BJ (cell line): ENCODE data around the gene ANKRD55. TPM values are rescaled to one million over a fixed set of nuclear protein-coding genes. Genes with fewer than 3 reads are reported as not detected.
"Not testable (repeated sequence)": the region's sequence is repeated elsewhere in the genome, so short reads cannot be mapped to it uniquely, and the experiment has no call there.

Experiments
- CTCF ChIA-PET: fragments of 350-600 bp; formaldehyde crosslinking; extraction: SDS; loops from one replicate; lab custom pipeline; 2021; ENCODE audit warnings: antibody characterized with exemption, inconsistent platforms; lab: Yijun Ruan, JAX
- POLR2A ChIA-PET: fragments of 300-600 bp; sonication (Branson Sonifier 250); formaldehyde crosslinking; extraction: SDS; loops from one replicate; lab custom pipeline; 2021; ENCODE audit warnings: antibody characterized with exemption; lab: Charles Lee
- DNase-seq: peaks from one replicate; pipeline ENCODE4 v3.0.0-alpha.2; 2011; ENCODE audit warnings: low read depth
- H3K27me3 ChIP-seq: 2 replicates; pipeline ENCODE4 v1.6.0; 2011; ENCODE audit warnings: low read length; ENCODE audit not compliant: control insufficient read depth, insufficient read depth
- H3K36me3 ChIP-seq: 2 replicates; pipeline ENCODE4 v1.5.1; 2011; ENCODE audit warnings: low read length; ENCODE audit not compliant: control insufficient read depth, insufficient read depth
- H3K4me3 ChIP-seq: 2 replicates; pipeline ENCODE4 v1.5.1; 2011; ENCODE audit warnings: low read depth, mild to moderate bottlenecking, control low read depth, low read length
- CTCF ChIP-seq: IDR thresholded peaks from 2 replicates; pipeline ENCODE4 v1.5.1; 2011; ENCODE audit warnings: low read depth, mild to moderate bottlenecking, control low read depth, inconsistent platforms, low read length, moderate library complexity; ENCODE audit not compliant: insufficient read depth
- polyA plus RNA-seq: library from polyadenylated mRNA; depleted of rRNA; stranded (reverse); fragments of >200 nt; gene quantifications from 2 replicates; pipeline ENCODE4 v1.2.3, GENCODE V29; 2011

Gene ANKRD55
- polyA plus RNA-seq, 1 experiment: not detected

GRCh38 chr5:56250011-56250410 lies 16.9 kb upstream of the ANKRD55 start:
- Histone ChIP-seq H3K36me3 (no peaks in the 10 kb centered on the region), H3K4me3 (no peak overlapping the region), H3K27me3 (no peaks in the 10 kb centered on the region)
- ChIA-PET CTCF (no interaction called here), POLR2A (no interaction called here)
- DNase-seq: no peak
- no peak for TF ChIP-seq CTCF

- DNase-seq, H3K36me3 ChIP-seq, POLR2A ChIA-PET, H3K27me3 ChIP-seq, H3K4me3 ChIP-seq: not testable (repeated sequence)
- CTCF ChIA-PET: interaction anchor here (1.1 kb wide), 1 partner anchor 266 kb away, joined by 3 read pairs; no protein-coding TSS in a partner anchor
Observed at GRCh38 chr5:56249085-56249484, 16.0 kb upstream of the ANKRD55 start.

GRCh38 chr5:56247592-56247991 lies 14.5 kb upstream of the ANKRD55 start:
- Histone ChIP-seq H3K36me3 (no peaks in the 10 kb centered on the region), H3K27me3 (no peaks in the 10 kb centered on the region), H3K4me3 (no peak overlapping the region)
- CTCF ChIA-PET: no interaction called here
- POLR2A ChIA-PET: no interaction called here
- no peak for TF ChIP-seq CTCF
- DNase-seq: peak; percentile 24

DNA sequence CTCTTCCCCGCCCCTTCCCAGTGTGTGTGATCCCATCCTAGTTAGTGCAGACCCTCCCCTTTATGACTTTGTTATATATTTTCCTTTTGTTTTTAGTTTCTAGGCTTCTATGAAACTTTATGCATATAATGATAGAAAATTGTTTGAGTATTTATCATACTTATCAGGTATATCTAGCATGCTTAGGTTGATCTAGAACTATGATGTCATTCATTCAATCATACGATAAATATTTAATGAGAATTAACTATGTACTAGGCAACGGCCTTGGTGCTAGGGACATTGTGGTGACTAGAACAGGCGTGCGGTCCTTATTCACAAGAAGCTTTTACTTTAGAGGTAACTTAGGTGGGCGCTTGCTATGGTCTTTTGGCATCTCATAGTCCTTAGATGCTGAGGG lies 13.6 kb upstream of the ANKRD55 start:
- ChIA-PET CTCF (no interaction called here), POLR2A (no interaction called here)
- Histone ChIP-seq H3K4me3 (no peak overlapping the region), H3K27me3 (no peaks in the 10 kb centered on the region), H3K36me3 (no peaks in the 10 kb centered on the region)
- no peak for TF ChIP-seq CTCF
- DNase-seq: no peak

DNA sequence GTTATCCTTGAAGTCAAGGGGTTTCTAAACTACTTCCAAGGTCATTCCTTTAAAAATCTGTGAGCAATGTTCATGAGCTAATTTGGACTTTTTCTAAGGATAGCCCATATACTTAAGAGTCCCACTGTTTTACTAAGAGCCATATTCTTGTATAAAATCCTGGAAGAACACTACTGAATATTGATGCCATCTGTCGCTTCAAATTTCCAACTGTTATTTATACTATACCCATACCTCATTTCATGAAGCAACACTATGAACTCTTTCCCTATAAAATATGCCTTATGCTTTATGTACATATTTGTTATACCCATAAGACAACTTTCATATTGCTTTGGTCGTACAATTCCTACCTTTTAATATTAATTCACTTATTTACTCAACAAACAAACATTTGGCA lies 12.4 kb upstream of the ANKRD55 start:
- no peak for TF ChIP-seq CTCF
- CTCF ChIA-PET: no interaction called here

GRCh38 chr5:56244627-56245026 lies 11.5 kb upstream of the ANKRD55 start:
- H3K36me3 ChIP-seq: no peaks in the 10 kb centered on the region
- no peak overlapping the region for H3K4me3 ChIP-seq
- POLR2A ChIA-PET: interaction anchor here (0.6 kb wide), 1 partner anchor 17 kb away, joined by 3 read pairs; no protein-coding TSS in a partner anchor
- H3K27me3 ChIP-seq: no peaks in the 10 kb centered on the region
- CTCF ChIA-PET: no interaction called here
- no peak for TF ChIP-seq CTCF
- no peak for DNase-seq

More for the DNA sequence above, 12.4 kb upstream of the ANKRD55 start:
- no peak overlapping the region for H3K4me3 ChIP-seq
- H3K27me3 ChIP-seq: no peaks in the 10 kb centered on the region
- DNase-seq: no peak
- POLR2A ChIA-PET: no interaction called here
- H3K36me3 ChIP-seq: no peaks in the 10 kb centered on the region

DNA sequence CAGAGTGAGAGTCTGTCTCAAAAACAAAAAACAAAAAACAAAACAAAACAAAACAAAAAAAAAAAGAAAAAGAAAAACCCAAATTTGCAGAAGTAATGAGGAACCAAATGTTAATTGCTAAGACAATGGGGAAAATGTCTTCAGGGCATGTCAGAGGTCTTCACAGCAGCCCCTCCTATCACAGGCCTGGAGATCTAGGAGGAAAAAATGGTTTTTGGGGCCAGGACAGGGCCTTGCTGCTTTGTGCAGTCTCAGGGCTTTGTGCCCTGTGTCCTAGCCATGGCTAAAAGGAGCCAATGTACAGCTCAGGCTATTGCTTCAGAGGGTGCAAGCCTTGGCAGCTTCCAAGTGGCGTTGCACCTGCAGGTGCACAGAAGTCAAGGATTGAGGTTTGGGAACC lies 9.1 kb upstream of the ANKRD55 start:
- CTCF ChIA-PET, H3K27me3 ChIP-seq: not testable (repeated sequence)

More for the DNA sequence above, 9.1 kb upstream of the ANKRD55 start:
- DNase-seq, POLR2A ChIA-PET, H3K36me3 ChIP-seq, H3K4me3 ChIP-seq: not testable (repeated sequence)
